Measurements from ENCODE around the gene CELA2B.

CELA2B gene

DNA sequence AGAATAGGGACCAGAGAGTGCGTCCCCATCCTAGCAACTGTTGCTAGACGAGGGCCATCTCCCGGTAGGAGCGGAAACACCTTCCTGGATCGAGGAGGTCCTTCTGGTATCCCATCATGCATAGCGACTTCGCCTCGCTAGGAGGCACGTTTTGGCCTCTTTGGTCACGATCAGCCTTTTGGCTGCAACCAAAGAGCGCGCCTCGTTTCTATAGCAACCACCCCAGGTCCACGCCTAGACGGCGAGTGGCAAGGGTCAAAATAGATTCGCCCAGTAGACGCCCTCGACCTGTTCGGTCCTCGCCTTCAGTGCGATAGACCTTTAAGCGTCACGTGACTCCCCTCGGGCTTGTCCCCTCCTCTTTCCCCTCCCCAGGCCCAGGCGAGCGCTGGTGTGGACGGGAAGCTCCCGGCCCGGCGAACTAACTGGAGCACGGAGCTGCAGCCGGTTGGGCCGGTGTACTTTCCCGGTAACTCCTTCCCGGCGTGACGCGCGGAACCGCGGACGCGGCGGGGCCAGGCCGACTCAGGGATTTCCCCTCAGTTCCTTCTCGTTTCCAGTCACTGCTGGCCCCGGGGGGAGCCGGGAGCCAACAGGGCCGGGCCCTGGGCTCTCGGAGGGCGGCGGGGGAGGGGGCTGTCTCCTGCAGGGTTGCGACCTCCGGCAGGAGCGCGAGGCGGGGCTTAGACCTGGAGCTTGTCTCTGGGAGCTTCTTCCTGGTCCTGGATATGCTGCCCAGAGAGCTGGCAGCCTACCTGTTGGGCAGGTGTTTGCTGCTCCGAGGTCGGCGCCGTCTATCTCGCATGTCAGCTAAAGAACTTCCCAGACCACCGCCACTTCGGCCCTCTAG lies 50.8 kb downstream of the CELA2B start, which contains the start of gene DNAJC16 (continued):
- TF ChIP-seq ZNF777 (tag by site-specific recombination; IDR thresholded peaks at IDR 0.05; ENCODE audit: borderline replicate concordance), result peak; percentile 62; the same call in 1 of the 2 replicates
- TF ChIP-seq ZFP37 (tag by site-specific recombination; IDR thresholded peaks at IDR 0.05), result no peak
- TF ChIP-seq, protein P1, sequence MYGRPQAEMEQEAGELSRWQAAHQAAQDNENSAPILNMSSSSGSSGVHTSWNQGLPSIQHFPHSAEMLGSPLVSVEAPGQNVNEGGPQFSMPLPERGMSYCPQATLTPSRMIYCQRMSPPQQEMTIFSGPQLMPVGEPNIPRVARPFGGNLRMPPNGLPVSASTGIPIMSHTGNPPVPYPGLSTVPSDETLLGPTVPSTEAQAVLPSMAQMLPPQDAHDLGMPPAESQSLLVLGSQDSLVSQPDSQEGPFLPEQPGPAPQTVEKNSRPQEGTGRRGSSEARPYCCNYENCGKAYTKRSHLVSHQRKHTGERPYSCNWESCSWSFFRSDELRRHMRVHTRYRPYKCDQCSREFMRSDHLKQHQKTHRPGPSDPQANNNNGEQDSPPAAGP (tag by site-specific recombination; IDR thresholded peaks at IDR 0.05), result peak; percentile 93
- peak; percentile 46 for TF ChIP-seq ZNF146 (tag by site-specific recombination; IDR thresholded peaks at IDR 0.05)
- peak; percentile 92 for TF ChIP-seq SP3 (tag by site-specific recombination; IDR thresholded peaks at IDR 0.05)
- TF ChIP-seq, protein P2, sequence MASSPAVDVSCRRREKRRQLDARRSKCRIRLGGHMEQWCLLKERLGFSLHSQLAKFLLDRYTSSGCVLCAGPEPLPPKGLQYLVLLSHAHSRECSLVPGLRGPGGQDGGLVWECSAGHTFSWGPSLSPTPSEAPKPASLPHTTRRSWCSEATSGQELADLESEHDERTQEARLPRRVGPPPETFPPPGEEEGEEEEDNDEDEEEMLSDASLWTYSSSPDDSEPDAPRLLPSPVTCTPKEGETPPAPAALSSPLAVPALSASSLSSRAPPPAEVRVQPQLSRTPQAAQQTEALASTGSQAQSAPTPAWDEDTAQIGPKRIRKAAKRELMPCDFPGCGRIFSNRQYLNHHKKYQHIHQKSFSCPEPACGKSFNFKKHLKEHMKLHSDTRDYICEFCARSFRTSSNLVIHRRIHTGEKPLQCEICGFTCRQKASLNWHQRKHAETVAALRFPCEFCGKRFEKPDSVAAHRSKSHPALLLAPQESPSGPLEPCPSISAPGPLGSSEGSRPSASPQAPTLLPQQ (tag by site-specific recombination; IDR thresholded peaks at IDR 0.05), result peak; percentile 96
- no peak for TF ChIP-seq ZNF112 (tag by site-specific recombination; IDR thresholded peaks at IDR 0.05)
- TF ChIP-seq SCRT1 (tag by site-specific recombination; IDR thresholded peaks at IDR 0.05; ENCODE audit: borderline replicate concordance), result peak; percentile 65; the same call in 1 of the 2 replicates
- TF ChIP-seq, protein P3, sequence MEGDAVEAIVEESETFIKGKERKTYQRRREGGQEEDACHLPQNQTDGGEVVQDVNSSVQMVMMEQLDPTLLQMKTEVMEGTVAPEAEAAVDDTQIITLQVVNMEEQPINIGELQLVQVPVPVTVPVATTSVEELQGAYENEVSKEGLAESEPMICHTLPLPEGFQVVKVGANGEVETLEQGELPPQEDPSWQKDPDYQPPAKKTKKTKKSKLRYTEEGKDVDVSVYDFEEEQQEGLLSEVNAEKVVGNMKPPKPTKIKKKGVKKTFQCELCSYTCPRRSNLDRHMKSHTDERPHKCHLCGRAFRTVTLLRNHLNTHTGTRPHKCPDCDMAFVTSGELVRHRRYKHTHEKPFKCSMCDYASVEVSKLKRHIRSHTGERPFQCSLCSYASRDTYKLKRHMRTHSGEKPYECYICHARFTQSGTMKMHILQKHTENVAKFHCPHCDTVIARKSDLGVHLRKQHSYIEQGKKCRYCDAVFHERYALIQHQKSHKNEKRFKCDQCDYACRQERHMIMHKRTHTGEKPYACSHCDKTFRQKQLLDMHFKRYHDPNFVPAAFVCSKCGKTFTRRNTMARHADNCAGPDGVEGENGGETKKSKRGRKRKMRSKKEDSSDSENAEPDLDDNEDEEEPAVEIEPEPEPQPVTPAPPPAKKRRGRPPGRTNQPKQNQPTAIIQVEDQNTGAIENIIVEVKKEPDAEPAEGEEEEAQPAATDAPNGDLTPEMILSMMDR (tag by site-specific recombination; IDR thresholded peaks at IDR 0.05), result peak; percentile 68; the same call in 1 of the 2 replicates
- TF ChIP-seq ZNF610 (tag by site-specific recombination; IDR thresholded peaks at IDR 0.05; ENCODE audit: borderline replicate concordance), result peak; percentile 38; the same call in 1 of the 2 replicates
- TF ChIP-seq, protein P4, sequence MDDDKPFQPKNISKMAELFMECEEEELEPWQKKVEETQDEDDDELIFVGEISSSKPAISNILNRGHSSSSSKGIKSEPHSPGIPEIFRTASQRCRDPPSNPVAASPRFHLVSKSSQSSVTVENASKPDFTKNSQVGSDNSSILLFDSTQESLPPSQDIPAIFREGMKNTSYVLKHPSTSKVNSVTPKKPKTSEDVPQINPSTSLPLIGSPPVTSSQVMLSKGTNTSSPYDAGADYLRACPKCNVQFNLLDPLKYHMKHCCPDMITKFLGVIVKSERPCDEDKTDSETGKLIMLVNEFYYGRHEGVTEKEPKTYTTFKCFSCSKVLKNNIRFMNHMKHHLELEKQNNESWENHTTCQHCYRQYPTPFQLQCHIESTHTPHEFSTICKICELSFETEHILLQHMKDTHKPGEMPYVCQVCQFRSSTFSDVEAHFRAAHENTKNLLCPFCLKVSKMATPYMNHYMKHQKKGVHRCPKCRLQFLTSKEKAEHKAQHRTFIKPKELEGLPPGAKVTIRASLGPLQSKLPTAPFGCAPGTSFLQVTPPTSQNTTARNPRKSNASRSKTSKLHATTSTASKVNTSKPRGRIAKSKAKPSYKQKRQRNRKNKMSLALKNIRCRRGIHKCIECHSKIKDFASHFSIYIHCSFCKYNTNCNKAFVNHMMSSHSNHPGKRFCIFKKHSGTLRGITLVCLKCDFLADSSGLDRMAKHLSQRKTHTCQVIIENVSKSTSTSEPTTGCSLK (tag by site-specific recombination; IDR thresholded peaks at IDR 0.05), result no peak
- no peak for TF ChIP-seq ZNF654 (tag by site-specific recombination; IDR thresholded peaks at IDR 0.05; ENCODE audit: low read depth)
- TF ChIP-seq ZNF394 (tag by site-specific recombination; IDR thresholded peaks at IDR 0.05; ENCODE audit: borderline replicate concordance), result peak; percentile 69
- TF ChIP-seq BCL11B (tag by site-specific recombination; IDR thresholded peaks at IDR 0.05; ENCODE audit: low read depth), result no peak
- TF ChIP-seq ZNF239 (tag by site-specific recombination; IDR thresholded peaks at IDR 0.05), result no peak
- peak; percentile 55 for TF ChIP-seq EGR2 (tag by site-specific recombination; IDR thresholded peaks at IDR 0.05; ENCODE audit: low read depth)
- no peak for TF ChIP-seq ZNF426 (tag by site-specific recombination; IDR thresholded peaks at IDR 0.05)
- TF ChIP-seq, protein P5, sequence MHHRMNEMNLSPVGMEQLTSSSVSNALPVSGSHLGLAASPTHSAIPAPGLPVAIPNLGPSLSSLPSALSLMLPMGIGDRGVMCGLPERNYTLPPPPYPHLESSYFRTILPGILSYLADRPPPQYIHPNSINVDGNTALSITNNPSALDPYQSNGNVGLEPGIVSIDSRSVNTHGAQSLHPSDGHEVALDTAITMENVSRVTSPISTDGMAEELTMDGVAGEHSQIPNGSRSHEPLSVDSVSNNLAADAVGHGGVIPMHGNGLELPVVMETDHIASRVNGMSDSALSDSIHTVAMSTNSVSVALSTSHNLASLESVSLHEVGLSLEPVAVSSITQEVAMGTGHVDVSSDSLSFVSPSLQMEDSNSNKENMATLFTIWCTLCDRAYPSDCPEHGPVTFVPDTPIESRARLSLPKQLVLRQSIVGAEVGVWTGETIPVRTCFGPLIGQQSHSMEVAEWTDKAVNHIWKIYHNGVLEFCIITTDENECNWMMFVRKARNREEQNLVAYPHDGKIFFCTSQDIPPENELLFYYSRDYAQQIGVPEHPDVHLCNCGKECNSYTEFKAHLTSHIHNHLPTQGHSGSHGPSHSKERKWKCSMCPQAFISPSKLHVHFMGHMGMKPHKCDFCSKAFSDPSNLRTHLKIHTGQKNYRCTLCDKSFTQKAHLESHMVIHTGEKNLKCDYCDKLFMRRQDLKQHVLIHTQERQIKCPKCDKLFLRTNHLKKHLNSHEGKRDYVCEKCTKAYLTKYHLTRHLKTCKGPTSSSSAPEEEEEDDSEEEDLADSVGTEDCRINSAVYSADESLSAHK (tag by site-specific recombination; IDR thresholded peaks at IDR 0.05), result peak; percentile 72; the same call in 1 of the 2 replicates
- TF ChIP-seq ZNF433 (tag by site-specific recombination; IDR thresholded peaks at IDR 0.05; ENCODE audit: low read depth), result no peak
- TF ChIP-seq, protein P6, sequence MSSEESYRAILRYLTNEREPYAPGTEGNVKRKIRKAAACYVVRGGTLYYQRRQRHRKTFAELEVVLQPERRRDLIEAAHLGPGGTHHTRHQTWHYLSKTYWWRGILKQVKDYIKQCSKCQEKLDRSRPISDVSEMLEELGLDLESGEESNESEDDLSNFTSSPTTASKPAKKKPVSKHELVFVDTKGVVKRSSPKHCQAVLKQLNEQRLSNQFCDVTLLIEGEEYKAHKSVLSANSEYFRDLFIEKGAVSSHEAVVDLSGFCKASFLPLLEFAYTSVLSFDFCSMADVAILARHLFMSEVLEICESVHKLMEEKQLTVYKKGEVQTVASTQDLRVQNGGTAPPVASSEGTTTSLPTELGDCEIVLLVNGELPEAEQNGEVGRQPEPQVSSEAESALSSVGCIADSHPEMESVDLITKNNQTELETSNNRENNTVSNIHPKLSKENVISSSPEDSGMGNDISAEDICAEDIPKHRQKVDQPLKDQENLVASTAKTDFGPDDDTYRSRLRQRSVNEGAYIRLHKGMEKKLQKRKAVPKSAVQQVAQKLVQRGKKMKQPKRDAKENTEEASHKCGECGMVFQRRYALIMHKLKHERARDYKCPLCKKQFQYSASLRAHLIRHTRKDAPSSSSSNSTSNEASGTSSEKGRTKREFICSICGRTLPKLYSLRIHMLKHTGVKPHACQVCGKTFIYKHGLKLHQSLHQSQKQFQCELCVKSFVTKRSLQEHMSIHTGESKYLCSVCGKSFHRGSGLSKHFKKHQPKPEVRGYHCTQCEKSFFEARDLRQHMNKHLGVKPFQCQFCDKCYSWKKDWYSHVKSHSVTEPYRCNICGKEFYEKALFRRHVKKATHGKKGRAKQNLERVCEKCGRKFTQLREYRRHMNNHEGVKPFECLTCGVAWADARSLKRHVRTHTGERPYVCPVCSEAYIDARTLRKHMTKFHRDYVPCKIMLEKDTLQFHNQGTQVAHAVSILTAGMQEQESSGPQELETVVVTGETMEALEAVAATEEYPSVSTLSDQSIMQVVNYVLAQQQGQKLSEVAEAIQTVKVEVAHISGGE (tag by site-specific recombination; conservative IDR thresholded peaks at IDR 0.05; ENCODE audit: low read depth), result peak; percentile 98
- no peak for TF ChIP-seq ZNF596 (tag by site-specific recombination; IDR thresholded peaks at IDR 0.05)
- peak; percentile 63; the same call in 1 of the 2 replicates for TF ChIP-seq KLF9 (tag by site-specific recombination; IDR thresholded peaks at IDR 0.05; ENCODE audit: low read depth)
- no peak for TF ChIP-seq ZNF302 (tag by site-specific recombination; IDR thresholded peaks at IDR 0.05; ENCODE audit: low read depth)
- TF ChIP-seq OVOL3 (tag by site-specific recombination; IDR thresholded peaks at IDR 0.05), result 0 out of 2 replicates have a peak, but pooled peaks have one; percentile 32
- TF ChIP-seq ZNF10 (tag by site-specific recombination; IDR thresholded peaks at IDR 0.05), result no peak
- no peak; the same call in none of the 2 replicates for TF ChIP-seq ZNF561 (tag by site-specific recombination; IDR thresholded peaks at IDR 0.05; ENCODE audit: borderline replicate concordance)
